HepG2 (cell line): ENCODE data around the gene SLC34A3. TPM values are rescaled to one million over a fixed set of nuclear protein-coding genes. Genes with fewer than 3 reads are reported as not detected.

Experiments
- ARID5B ChIP-seq: IDR thresholded peaks from 2 replicates; pipeline ENCODE4 v1.4.0; 2020; ENCODE audit warnings: mild to moderate bottlenecking, missing genetic modification reagents
- GATAD1 ChIP-seq: IDR thresholded peaks from 2 replicates; pipeline ENCODE4 v1.6.1; 2016; ENCODE audit warnings: missing genetic modification reagents, missing compliant biosample characterization
- GTF3A ChIP-seq: sonication (generic); formaldehyde crosslinking; conservative IDR thresholded peaks from 2 replicates; pipeline ENCODE4 v1.4.0; 2020; ENCODE audit warnings: mild to moderate bottlenecking, missing genetic modification reagents
- HOXD1 ChIP-seq: sonication (generic); formaldehyde crosslinking; IDR thresholded peaks from 2 replicates; pipeline ENCODE4 v1.5.0; 2020; ENCODE audit warnings: missing genetic modification reagents
- LRRFIP1 ChIP-seq: sonication (generic); formaldehyde crosslinking; conservative IDR thresholded peaks from 2 replicates; pipeline ENCODE4 v1.4.0; 2020; ENCODE audit warnings: missing genetic modification reagents
- MXD1 ChIP-seq: sonication (generic); formaldehyde crosslinking; IDR thresholded peaks from 2 replicates; pipeline ENCODE4 v1.4.0; 2020; ENCODE audit warnings: mild to moderate bottlenecking, missing genetic modification reagents
- MXD3 ChIP-seq: IDR thresholded peaks from 2 replicates; pipeline ENCODE4 v1.6.1; 2016; ENCODE audit warnings: mild to moderate bottlenecking, missing biosample characterization, missing genetic modification reagents
- PLRG1 ChIP-seq: fragments of 450-650 bp; conservative IDR thresholded peaks from 2 replicates; pipeline ENCODE4 v1.6.1; 2016
- RFXANK ChIP-seq: IDR thresholded peaks from 2 replicates; pipeline ENCODE4 v1.6.1; 2016
- SNAI1 ChIP-seq: sonication (generic); formaldehyde crosslinking; IDR thresholded peaks from 2 replicates; pipeline ENCODE4 v1.5.0; 2020; ENCODE audit warnings: mild to moderate bottlenecking, missing genetic modification reagents, borderline replicate concordance
- XBP1 ChIP-seq: sonication (generic); formaldehyde crosslinking; IDR thresholded peaks from 2 replicates; pipeline ENCODE4 v1.5.0; 2020; ENCODE audit warnings: missing genetic modification reagents
- ZBTB1 ChIP-seq: sonication (generic); formaldehyde crosslinking; IDR thresholded peaks from 2 replicates; pipeline ENCODE4 v1.4.0; 2020; ENCODE audit warnings: missing genetic modification reagents, borderline replicate concordance
- ZNF230 ChIP-seq: sonication (generic); formaldehyde crosslinking; IDR thresholded peaks from 2 replicates; pipeline ENCODE4 v1.4.0; 2020; ENCODE audit warnings: mild to moderate bottlenecking, missing genetic modification reagents
- ZNF263 ChIP-seq: sonication (generic); formaldehyde crosslinking; IDR thresholded peaks from 2 replicates; pipeline ENCODE4 v1.4.0; 2020; ENCODE audit warnings: missing genetic modification reagents
- ZNF44 ChIP-seq: sonication (generic); formaldehyde crosslinking; IDR thresholded peaks from 2 replicates; pipeline ENCODE4 v1.5.1; 2020; ENCODE audit warnings: mild to moderate bottlenecking, missing genetic modification reagents
- ZNF546 ChIP-seq: sonication (generic); formaldehyde crosslinking; conservative IDR thresholded peaks from 2 replicates; pipeline ENCODE4 v1.8.1; 2023; ENCODE audit warnings: mild to moderate bottlenecking, missing genetic modification reagents
- ZNF607 ChIP-seq: sonication (generic); formaldehyde crosslinking; IDR thresholded peaks from 2 replicates; pipeline ENCODE4 v1.5.1; 2020; ENCODE audit warnings: missing genetic modification reagents, mild to moderate bottlenecking, borderline replicate concordance
- polyA plus RNA-seq, 8 experiments: library from polyadenylated mRNA; depleted of rRNA in 3 of 8; stranded (reverse) in 7 of 8; unstranded in 1 of 8; fragments of >200 nt; fragmentation: Illumina TruSeq in 4 of 8; extraction: Trizol in 4 of 8; gene quantifications; 2 replicates each; pipeline versions ENCODE4 v1.2.1 to v1.2.3, GENCODE V29; 2011 to 2016; ENCODE audit warnings: low read depth in 4 of 8, missing spikeins in 1 of 8, mixed read lengths in 1 of 8; ENCODE audit not compliant: insufficient read depth in 1 of 8
- total RNA-seq, 5 experiments: library from RNA; depleted of rRNA; stranded (reverse); fragments of >200 nt; fragmentation: Illumina TruSeq; extraction: Trizol; gene quantifications; 2 replicates each; pipeline ENCODE4 v1.2.3, GENCODE V29; 2016; ENCODE audit warnings: low read depth in 1 of 5

The SLC34A3 gene
- total and polyA plus RNA-seq, 2 of the 13 experiments (the other 11 are each of a cell fraction or from before 2014, with no cell fraction given), result 0.07 to 1.0 TPM

- TF ChIP-seq ARID5B (CRISPR knock-in tag) (no peak), ZNF44 (CRISPR knock-in tag) (no peak), HOXD1 (CRISPR knock-in tag) (no peak), MXD3 (CRISPR knock-in tag) (no peak), ZNF230 (CRISPR knock-in tag) (no peak), GTF3A (CRISPR knock-in tag) (no peak), MXD1 (CRISPR knock-in tag) (peak; percentile 21; the same call in 1 of the 2 replicates), PLRG1 (no peak), SNAI1 (CRISPR knock-in tag) (no peak), ZNF263 (CRISPR knock-in tag) (no peak), XBP1 (CRISPR knock-in tag) (no peak), GATAD1 (CRISPR knock-in tag) (no peak), ZNF607 (no peak), ZNF546 (CRISPR knock-in tag) (no peak), ZBTB1 (CRISPR knock-in tag) (0 out of 2 replicates have a peak, but pooled peaks have one; percentile 34), LRRFIP1 (CRISPR knock-in tag) (no peak), RFXANK (CRISPR knock-in tag) (no peak)
Measured at GRCh38 chr9:137222190-137223077, 8.3 kb upstream of the SLC34A3 start, which contains the start of gene RNF208 (continued).
